SK-N-MC (cell line): ENCODE measurements around the gene GOPC.

Source experiments
- EZH2 ChIP-seq: fragments of 200-600 bp; sonication (generic); IDR thresholded peaks from one replicate; pipeline ENCODE4 v1.6.1; 2017; ENCODE audit warnings: antibody characterized with exemption
- POLR2AphosphoS5 ChIP-seq: IDR thresholded peaks from 2 replicates; pipeline ENCODE4 v1.6.1; 2012; ENCODE audit warnings: mild to moderate bottlenecking, low read depth, low read length, borderline replicate concordance

DNA sequence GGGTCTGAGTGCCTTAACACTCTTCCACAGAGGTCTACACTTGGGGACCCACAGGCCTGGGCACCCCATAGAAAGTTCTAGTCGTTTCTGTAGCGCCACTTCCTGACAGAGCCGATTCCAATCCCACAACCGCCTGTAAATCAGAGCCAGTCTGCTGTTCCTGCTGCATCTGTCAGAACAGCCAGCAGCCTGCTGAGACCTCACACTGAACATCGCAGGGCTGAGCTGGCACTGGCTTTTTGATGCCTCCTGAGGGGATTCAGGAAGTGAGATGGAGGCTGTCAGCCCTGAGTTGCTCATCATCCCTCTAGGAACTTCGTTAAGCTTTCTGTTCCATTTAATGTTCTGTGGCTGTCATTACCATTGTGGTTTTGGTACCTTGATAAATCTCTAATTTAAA is 71.0 kb downstream of the GOPC start:
- no peak for TF ChIP-seq POLR2AphosphoS5
- TF ChIP-seq EZH2 = no peak
